Fibroblast of villous mesenchyme (primary cell): Measurements from ENCODE around the gene SH2D2A. TPM values are rescaled to one million over a fixed set of nuclear protein-coding genes. Genes with fewer than 3 reads are reported as not detected.
A peak's percentile ranks its signal among the peaks of the same experiment; 100 is the strongest.

Source experiments
- DNase-seq: peaks from one replicate; pipeline ENCODE4 v3.0.0-alpha.2; 2010; ENCODE audit warnings: low read depth
- H3K4me3 ChIP-seq: 2 replicates; pipeline ENCODE4 v1.5.1; 2011; ENCODE audit warnings: low read depth, mild to moderate bottlenecking, low read length
- total RNA-seq: library from RNA; depleted of rRNA; stranded (reverse); fragments of >200 nt; gene quantifications from 2 replicates; pipeline ENCODE4 v1.2.3, GENCODE V29; 2012
- TF ChIP-seq, protein P1 (sequence below): IDR thresholded peaks from 2 replicates; pipeline ENCODE4 v1.5.1; 2012; ENCODE audit warnings: low read depth, mild to moderate bottlenecking, low read length; ENCODE audit not compliant: insufficient read depth

Gene SH2D2A
- total RNA-seq, 1 donor = not detected

DNA sequence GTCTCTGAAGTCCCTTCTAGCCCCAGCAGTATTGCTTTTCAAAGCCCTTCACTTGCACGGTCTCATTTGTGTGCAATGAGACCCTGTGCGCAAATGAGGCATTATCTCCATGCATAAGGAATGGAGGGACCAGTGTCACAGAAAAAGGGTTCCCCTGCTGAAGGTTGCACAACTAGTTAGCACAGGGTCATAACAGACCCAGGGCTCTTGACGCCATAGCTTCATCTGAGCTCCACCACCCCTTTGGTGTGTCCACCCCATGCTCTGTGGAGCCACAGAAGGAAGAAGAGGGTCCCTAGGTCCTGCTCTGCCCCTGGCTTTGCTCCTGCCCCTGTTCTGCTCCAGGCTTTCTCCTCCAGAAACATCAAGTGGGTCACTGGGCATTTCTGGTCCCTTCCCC lies 12.6 kb downstream of the SH2D2A start:
- no peak overlapping the region for H3K4me3 ChIP-seq
- TF ChIP-seq, protein P1, sequence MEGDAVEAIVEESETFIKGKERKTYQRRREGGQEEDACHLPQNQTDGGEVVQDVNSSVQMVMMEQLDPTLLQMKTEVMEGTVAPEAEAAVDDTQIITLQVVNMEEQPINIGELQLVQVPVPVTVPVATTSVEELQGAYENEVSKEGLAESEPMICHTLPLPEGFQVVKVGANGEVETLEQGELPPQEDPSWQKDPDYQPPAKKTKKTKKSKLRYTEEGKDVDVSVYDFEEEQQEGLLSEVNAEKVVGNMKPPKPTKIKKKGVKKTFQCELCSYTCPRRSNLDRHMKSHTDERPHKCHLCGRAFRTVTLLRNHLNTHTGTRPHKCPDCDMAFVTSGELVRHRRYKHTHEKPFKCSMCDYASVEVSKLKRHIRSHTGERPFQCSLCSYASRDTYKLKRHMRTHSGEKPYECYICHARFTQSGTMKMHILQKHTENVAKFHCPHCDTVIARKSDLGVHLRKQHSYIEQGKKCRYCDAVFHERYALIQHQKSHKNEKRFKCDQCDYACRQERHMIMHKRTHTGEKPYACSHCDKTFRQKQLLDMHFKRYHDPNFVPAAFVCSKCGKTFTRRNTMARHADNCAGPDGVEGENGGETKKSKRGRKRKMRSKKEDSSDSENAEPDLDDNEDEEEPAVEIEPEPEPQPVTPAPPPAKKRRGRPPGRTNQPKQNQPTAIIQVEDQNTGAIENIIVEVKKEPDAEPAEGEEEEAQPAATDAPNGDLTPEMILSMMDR = no peak
- no peak for DNase-seq

GRCh38 chr1:156803086-156803851 lies 13.4 kb downstream of the SH2D2A start:
- no peak overlapping the region for H3K4me3 ChIP-seq
- no peak for DNase-seq
- TF ChIP-seq, protein P1 = no peak

DNA sequence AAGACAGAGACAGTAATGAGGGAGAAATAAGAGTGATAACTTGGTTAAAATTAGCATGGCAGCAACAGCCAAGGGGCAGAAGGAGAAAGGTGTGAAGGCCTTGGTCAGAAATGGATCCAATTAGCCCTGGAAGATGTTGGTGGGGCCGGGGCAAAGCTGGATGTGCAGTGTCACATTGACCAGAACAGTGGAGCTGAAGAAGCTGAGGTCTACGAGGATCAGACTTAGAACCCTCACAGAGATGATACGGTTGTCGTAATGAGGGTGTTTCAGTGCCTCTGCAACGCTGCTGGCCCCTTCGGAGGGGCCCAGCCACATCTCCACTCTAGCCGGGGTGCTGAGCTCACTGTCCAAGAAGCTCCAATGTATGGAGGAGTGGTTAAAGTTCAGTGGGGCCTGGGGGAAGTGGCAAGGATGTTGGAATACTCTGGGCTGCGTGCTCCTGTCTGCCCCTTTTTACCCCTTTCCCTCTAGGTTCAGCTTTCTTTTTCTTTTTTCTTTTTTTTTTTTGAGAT lies 14.2 kb downstream of the SH2D2A start:
- DNase-seq = no peak
- TF ChIP-seq, protein P1 = no peak
- H3K4me3 ChIP-seq = no peak overlapping the region

DNA sequence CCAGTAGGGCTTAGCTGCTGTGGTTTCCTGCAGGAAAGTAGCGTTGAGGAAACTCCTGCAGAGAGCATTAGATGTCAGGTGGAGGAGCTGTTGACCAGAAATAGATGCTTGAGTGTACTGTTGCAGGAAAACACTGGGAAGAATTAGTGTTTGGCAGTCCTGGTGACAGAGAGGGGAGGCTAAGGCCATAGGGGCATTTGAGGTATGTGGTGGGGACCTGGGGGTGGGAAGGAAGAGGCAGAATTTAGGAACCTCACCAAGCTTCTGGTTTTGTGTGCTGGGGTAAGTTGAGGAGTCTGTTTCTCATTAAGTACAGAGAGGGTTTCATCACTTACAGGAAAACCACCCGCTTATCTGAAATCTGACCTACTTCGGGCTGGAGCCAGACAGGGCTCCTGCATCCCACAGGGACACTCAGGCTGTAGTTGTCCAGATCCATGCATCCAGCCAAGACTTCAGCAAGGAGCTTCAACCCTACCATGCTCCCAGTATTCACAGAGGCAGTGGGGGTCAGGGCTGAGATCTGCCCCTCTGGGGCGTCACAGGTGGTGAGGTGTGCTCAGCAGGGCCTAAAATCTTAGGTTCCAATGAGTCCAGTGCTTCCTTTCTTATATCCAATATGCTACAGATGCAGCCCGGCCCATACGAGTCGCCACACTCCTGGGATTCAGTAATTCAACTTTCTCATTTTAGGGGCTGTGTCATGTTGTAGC lies 15.1 kb downstream of the SH2D2A start:
- TF ChIP-seq, protein P1 = peak; percentile 48
- H3K4me3 ChIP-seq = no peak overlapping the region
- peak; percentile 96 for DNase-seq

GRCh38 chr1:156797212-156797871 lies 19.3 kb downstream of the SH2D2A start:
- DNase-seq = peak; percentile 76
- H3K4me3 ChIP-seq = no peak overlapping the region
- TF ChIP-seq, protein P1 = peak; percentile 91

DNA sequence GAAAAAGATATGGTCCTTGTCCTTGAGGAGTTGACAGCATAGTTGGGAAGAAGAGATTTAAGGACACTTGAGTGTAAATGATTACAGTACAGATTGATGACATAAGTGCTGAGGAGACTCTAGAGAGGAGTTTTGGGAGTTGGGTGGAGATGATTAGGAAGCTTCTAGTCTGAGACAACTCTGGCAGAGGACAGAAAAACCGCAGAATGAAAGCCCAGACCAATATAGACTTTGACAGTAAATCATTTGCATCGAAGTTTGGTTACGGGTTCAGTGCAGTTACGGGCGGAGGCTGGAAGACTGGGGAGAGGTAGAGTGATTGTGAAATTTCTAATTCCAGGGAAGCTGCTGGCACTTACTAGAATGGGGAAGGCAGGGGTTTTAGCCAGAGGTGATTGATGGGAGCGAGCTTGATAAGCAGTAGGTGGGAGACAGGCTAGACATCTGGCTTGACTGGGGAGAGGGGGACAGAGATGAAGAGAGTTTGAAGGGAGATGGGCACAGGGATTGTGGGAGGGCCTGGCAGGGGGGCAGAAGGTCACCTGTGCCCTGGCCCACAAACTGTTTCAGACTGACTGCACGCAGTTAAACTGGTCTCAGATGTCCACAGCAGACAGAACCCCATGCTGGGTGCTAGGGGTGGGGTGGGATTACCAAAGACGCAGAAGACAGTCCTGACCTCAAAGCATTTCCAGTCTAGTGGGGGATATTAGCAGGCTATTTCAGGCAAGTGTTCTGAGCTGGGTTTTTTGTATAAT lies 20.1 kb downstream of the SH2D2A start:
- TF ChIP-seq, protein P1 = no peak
- no peak overlapping the region for H3K4me3 ChIP-seq
- peak; percentile 67 for DNase-seq
